Measurements from ENCODE around the gene NEU3.

- TF ChIP-seq EP300 (IDR thresholded peaks at IDR 0.05): no peak
- no peak for TF ChIP-seq CTCF (IDR thresholded peaks at IDR 0.05)
- no peak for TF ChIP-seq POLR2A (IDR thresholded peaks at IDR 0.05)
These were observed 39.0 kb upstream of the NEU3 start for GRCh38 chr11:74949753-74950137.

All from ovary (tissue), 3 donors.